GM19240 (cell line): ENCODE results near the gene DLG1.
A peak's percentile ranks its signal among the peaks of the same experiment; 100 is the strongest.

ENCODE experiments used
- DNase-seq: peaks from one replicate; pipeline ENCODE4 v3.0.0; 2011; ENCODE audit warnings: low spot score; ENCODE audit not compliant: insufficient read length

The DLG1 gene

DNA sequence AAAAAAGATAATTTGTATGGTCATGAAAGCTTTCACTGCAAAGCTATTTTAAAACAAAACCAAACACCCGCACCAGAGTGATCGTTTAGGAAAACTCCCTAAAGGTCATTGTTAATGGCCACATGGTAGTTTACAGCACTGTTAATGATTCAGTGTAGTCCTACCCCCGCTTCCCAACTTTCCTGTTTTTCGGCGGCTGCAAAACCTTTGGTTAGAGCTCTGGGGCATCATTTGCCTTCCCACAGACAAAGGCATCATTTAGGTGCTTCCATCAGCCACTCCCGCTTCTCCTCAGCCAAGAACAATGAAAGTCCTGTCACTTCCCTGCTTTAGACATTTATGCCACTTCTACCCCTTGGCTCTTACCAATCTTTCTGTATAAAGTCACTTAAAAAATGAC lies 279.4 kb downstream of the DLG1 start:
- no peak for DNase-seq

- no peak for DNase-seq
These were observed 281.4 kb downstream of the DLG1 start for GRCh38 chr3:197017003-197017402.

DNA sequence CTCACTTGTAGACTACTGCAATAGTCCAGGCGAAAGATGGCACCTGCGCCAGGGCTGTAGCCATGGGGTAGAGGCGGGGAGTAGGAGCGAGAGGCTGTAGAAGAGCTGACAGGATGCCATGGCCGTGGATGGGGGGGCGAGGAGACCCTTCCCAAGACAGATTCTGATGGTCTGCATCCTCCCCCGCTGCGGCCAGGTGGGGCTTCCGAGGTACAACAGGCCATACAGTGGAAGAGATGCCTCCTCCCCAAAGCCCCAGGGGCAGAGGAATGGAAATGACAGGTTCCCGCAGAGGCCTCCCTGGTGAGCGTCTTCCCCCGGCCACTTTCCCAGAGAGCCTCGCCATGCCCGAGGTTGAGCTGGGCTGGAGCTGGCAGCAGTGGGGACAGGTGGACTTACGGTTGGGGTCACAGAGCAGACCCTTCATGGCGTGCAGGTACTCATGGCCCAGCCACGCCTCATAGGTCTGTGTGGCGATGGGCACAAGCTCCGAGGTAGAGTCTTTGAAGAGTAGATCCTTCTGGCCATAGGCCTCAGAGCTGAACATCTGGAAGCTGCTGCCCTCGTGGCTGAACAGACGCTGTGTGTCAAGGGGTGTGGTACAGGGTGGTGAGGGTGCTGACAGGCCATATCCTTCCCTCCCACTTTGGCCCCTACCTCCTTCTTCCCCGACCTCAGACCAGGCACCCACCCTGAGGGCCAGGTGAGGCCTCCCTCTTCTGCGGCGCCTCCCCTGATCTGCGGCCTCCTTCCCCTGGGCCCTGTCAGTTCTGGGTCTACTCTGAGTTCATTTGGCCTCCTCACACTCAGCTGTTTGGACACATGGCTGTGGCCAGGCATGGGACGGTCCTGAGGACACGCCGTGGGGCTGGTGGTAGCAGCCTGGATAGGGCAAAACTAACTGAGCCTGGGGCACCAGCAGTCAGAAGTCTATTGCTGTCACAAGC lies 282.3 kb downstream of the DLG1 start:
- no peak for DNase-seq

DNA sequence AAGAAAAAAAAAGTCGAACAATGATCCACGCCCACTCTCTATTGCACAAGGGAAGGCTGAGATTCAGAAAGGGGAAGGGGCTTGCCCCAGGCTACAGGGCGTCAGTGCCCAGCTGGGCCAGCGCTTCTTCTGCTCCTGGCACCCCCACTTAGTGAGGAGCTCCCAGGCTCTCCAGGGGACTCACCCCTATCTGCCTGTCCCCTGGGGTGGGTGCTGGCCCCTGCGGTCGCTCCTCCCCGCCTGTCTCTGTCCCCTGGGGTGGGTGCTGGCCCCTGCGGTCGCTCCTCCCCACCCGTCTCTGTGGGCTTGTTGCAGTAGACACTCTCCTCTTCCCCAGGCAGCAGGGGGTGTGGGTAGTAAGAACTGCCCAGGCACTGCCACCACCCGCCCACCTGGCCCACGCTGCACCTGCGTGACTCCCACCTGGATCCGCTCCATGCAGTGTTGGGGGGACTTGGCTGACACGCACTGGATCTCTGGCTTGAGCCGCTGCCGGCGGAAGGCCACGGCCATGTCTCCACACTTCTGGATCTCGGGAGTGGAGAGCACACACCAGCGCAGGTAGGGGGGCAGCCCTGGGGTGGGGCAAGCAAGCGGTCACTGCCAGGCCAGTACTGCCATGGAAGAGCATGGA lies 283.4 kb downstream of the DLG1 start:
- DNase-seq: no peak

GRCh38 chr3:197014024-197014423 lies 284.4 kb downstream of the DLG1 start:
- DNase-seq: no peak

GRCh38 chr3:197012540-197012883 lies 285.9 kb downstream of the DLG1 start:
- no peak for DNase-seq

- DNase-seq: no peak
These were observed 286.5 kb downstream of the DLG1 start for GRCh38 chr3:197011780-197012539.

GRCh38 chr3:197010556-197011351 lies 287.7 kb downstream of the DLG1 start:
- no peak for DNase-seq

DNA sequence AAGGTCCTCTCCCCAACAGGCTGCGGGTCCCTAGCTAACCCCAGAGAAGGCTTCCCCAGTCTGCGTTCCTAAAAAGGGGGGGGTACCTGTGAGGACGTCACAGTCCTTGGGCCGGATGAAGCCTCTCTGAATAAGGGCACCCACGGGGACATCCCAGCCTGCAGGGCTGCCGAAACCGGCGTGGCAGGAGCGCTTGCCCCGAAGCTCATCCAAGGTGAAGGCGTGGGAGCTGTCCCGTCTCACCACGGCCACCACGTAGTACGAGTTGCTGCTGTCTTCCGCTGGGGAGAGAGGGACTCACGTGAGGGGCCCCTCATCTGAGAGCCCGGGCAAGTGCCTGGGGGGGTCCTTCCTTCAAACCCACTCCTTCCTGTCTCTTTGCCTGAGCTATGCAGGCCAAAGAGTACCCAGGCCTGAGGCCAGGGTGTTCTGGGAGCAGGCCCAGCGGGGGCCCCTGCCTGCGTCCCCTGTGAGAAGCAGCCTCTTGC lies 288.8 kb downstream of the DLG1 start:
- no peak for DNase-seq

DNA sequence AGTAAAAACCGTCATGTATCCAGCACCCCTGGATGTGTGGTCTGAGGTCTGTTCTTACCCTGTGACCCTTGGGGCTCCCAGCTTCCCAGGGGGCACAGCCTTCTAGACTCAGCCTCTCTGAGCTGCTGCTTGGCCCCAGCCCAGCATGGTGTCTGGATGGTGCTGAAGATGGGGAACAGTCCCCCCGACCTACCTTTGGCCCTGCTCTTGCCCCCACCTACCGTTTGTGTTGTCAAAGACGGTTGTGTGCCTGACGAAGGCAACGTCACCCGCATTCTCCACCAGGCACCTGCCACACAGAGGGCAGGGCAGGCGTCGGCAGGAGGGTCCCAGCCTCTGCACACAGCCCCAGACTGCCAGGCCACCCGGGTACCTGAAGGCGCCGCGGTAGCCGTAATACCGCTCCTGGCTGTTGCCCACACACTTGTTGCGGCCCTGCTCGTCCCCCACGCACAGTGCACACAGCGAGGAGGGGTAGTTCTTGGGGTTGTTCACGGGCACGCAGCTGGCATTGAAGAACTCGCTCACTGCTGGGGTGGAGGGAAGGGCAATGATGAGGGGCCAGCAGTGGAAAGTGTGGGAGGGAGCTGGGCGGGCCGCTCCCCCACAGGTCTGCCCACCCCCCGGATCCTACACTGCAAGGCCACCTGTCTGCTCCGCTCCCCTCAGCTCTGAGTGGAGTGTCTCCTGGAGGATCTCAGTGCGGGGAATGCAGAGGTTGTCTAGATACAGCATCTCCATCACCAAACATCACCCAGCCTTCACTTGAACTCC lies 289.8 kb downstream of the DLG1 start:
- no peak for DNase-seq

- DNase-seq: no peak
These were observed 290.5 kb downstream of the DLG1 start for GRCh38 chr3:197007953-197008352.

GRCh38 chr3:197007296-197007940 lies 291.0 kb downstream of the DLG1 start:
- no peak for DNase-seq

DNA sequence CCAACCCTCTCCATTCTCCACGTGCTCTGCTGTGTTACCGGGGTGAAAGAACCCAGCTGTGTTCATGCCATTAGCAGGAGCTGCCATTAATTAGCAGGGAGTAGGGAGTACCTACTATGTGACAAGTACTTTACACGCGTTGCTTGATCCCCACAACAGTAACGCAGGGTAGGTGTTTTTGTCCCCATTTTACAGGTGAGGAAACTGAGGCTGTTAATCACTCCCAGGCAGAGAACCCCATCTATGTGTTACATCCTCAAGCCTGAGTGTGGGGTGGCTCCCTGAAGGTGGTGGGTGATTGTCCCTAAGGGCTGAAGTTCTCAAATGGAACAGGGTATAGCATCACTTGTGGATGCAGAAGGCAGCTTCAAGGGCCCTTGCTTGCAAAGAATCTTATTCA lies 291.6 kb downstream of the DLG1 start:
- no peak for DNase-seq

GRCh38 chr3:197006446-197006845 lies 292.0 kb downstream of the DLG1 start:
- DNase-seq: no peak

- no peak for DNase-seq
These were observed 294.7 kb downstream of the DLG1 start for GRCh38 chr3:197003461-197004385.

DNA sequence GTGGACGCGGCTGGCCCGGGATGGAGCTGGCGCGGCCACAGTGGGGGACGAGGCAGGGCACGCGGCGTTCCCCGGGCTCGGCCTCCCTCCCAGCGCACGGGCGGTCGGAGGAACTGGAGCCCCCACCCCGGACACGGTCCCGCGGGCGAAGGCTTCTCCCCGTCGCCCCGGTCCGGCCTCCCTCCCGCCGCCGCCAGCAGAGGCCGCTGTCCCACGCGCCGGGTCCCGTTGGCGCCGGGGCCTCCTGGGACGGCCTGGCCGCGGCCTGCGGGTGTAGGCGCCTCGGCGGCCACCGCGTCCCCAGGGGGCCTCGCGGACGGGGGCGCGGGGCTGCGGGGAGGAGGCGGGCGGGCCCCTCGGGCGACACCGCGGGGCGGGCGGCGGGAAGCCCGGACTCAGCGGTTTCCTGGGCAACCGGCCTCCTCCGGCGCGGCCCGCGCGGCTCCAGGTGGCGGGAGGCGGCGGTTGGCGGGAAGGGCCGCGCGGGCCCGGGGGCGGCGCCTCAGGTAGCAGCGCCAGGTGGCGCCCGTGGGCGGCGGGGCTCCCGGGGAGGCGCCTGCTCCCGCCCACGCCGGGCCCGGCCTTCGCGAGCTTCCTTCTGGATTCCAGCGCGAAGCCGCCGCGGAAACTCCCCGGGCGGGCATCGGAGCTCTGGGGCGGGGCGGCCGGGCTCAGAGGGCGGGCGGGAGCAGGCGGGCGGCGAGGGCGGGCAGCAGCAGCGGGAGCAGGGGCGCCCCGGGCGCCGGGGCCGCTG lies 295.5 kb downstream of the DLG1 start:
- DNase-seq: peak; percentile 97

GRCh38 chr3:197001972-197002700 lies 296.3 kb downstream of the DLG1 start:
- DNase-seq: no peak
